K562 (cell line): ENCODE measurements around the gene CCSER1. TPM values are rescaled to one million over a fixed set of nuclear protein-coding genes. Genes with fewer than 3 reads are reported as not detected.

Source experiments
- FIP1L1 ChIP-seq: fragments of 200-400 bp; formaldehyde crosslinking; IDR thresholded peaks from 2 replicates; pipeline ENCODE4 v1.6.1; 2018; ENCODE audit warnings: mild to moderate bottlenecking, low read depth, low read length; ENCODE audit not compliant: poor library complexity, severe bottlenecking
- FUS ChIP-seq: fragments of 200-400 bp; formaldehyde crosslinking; optimal IDR thresholded peaks from 2 replicates; pipeline ENCODE3; 2017; ENCODE audit warnings: low read depth, low read length
- RBM15 ChIP-seq: fragments of 200-400 bp; formaldehyde crosslinking; IDR thresholded peaks from 2 replicates; pipeline ENCODE4 v1.6.1; 2018; ENCODE audit warnings: mild to moderate bottlenecking, low read length, moderate library complexity; ENCODE audit not compliant: insufficient read depth
- RBM39 ChIP-seq: fragments of 200-400 bp; formaldehyde crosslinking; optimal IDR thresholded peaks from 2 replicates; pipeline ENCODE3; 2018; ENCODE audit warnings: low read depth, low read length
- U2AF2 ChIP-seq: fragments of 200-400 bp; formaldehyde crosslinking; optimal IDR thresholded peaks from 2 replicates; pipeline ENCODE3; 2017; ENCODE audit warnings: low read depth, mild to moderate bottlenecking, low read length
- ZBTB7A ChIP-seq: IDR thresholded peaks from 2 replicates; pipeline ENCODE4 v1.6.1; 2011; ENCODE audit warnings: low read depth, mild to moderate bottlenecking, low read length, moderate library complexity, borderline replicate concordance; ENCODE audit not compliant: control insufficient read depth
- polyA plus RNA-seq, 8 experiments: library from polyadenylated mRNA; depleted of rRNA in 4 of 8; stranded (reverse) in 5 of 8; unstranded in 3 of 8; fragments of >200 nt; fragmentation: Nextera tagmentation in 2 of 8; fragmentation: Illumina TruSeq in 1 of 8; extraction: Ambion mirVana in 2 of 8; extraction: Trizol in 1 of 8; gene quantifications; 2 replicates each; pipeline versions ENCODE4 v1.2.1 to v1.2.3, GENCODE V29; 2011 to 2014; ENCODE audit warnings: inconsistent platforms in 1 of 8, missing spikeins in 1 of 8
- total RNA-seq, 7 experiments: library from RNA; depleted of rRNA in 6 of 7; stranded (reverse); fragments of >200 nt in 6 of 7; fragmentation: Illumina TruSeq in 2 of 7; extraction: Trizol in 2 of 7; gene quantifications; 2 replicates each; pipeline versions ENCODE4 v1.2.1 to v1.2.3, GENCODE V29; 2011 to 2021; ENCODE audit warnings: low replicate concordance in 1 of 7
- TF ChIP-seq, protein P1 (sequence below), 2 experiments: fragments of 450-650 bp in 1 of 2; sonication (generic) in 1 of 2; formaldehyde crosslinking in 1 of 2; IDR thresholded peaks; 2 replicates each; pipeline versions ENCODE4 v1.7.1 to v1.9.0; 2016 to 2022; ENCODE audit warnings: inconsistent platforms in 1 of 2, mild to moderate bottlenecking in 1 of 2, missing genetic modification reagents in 1 of 2
- TF ChIP-seq, protein P2 (sequence below): IDR thresholded peaks from 2 replicates; pipeline ENCODE4 v1.6.1; 2014; ENCODE audit warnings: antibody characterized with exemption
- TF ChIP-seq, protein P3 (sequence below): fragments of 250-450 bp; sonication (Bioruptor Pico); IDR thresholded peaks from 2 replicates; pipeline ENCODE4 v1.8.0; 2021; ENCODE audit warnings: moderate library complexity, mild to moderate bottlenecking, inconsistent platforms
- TF ChIP-seq, protein P4 (sequence below), 2 experiments: fragments of 250-450 bp in 1 of 2; fragments of 450-650 bp in 1 of 2; sonication (Bioruptor Pico) in 1 of 2; IDR thresholded peaks; 2 replicates each; pipeline versions ENCODE4 v1.6.1 to v1.8.0; 2016 to 2021; ENCODE audit warnings: mild to moderate bottlenecking in 2 of 2, moderate library complexity in 2 of 2, missing compliant biosample characterization in 1 of 2, missing genetic modification characterization in 1 of 2

The CCSER1 gene
- total and polyA plus RNA-seq, 9 of the 15 experiments (the other 6 are each of a cell fraction or from before 2014, with no cell fraction given): not detected

DNA sequence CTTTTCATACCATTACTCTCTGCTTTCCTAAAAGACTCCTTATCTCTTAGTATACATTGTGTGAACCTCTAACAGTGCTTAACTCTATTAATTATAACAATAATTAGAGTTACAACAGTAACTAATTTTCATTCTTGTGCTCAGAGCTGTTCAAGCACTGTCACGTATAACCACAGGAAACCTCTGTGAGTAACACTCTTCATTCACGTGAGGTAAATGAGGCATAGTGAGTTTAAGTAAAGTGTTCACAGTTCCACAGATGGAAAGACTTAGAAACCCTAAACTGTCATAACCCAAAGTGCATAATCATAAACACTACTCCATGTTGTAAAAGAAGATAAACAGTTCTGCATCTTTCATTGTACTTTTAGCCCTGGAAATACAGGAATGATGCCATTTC lies 222.4 kb downstream of the CCSER1 start (continued):
- TF ChIP-seq, protein P1, sequence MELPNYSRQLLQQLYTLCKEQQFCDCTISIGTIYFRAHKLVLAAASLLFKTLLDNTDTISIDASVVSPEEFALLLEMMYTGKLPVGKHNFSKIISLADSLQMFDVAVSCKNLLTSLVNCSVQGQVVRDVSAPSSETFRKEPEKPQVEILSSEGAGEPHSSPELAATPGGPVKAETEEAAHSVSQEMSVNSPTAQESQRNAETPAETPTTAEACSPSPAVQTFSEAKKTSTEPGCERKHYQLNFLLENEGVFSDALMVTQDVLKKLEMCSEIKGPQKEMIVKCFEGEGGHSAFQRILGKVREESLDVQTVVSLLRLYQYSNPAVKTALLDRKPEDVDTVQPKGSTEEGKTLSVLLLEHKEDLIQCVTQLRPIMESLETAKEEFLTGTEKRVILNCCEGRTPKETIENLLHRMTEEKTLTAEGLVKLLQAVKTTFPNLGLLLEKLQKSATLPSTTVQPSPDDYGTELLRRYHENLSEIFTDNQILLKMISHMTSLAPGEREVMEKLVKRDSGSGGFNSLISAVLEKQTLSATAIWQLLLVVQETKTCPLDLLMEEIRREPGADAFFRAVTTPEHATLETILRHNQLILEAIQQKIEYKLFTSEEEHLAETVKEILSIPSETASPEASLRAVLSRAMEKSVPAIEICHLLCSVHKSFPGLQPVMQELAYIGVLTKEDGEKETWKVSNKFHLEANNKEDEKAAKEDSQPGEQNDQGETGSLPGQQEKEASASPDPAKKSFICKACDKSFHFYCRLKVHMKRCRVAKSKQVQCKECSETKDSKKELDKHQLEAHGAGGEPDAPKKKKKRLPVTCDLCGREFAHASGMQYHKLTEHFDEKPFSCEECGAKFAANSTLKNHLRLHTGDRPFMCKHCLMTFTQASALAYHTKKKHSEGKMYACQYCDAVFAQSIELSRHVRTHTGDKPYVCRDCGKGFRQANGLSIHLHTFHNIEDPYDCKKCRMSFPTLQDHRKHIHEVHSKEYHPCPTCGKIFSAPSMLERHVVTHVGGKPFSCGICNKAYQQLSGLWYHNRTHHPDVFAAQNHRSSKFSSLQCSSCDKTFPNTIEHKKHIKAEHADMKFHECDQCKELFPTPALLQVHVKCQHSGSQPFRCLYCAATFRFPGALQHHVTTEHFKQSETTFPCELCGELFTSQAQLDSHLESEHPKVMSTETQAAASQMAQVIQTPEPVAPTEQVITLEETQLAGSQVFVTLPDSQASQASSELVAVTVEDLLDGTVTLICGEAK (IDR thresholded peaks at IDR 0.05): no peak
- TF ChIP-seq, protein P1 (CRISPR knock-in tag; IDR thresholded peaks at IDR 0.05): no peak
- TF ChIP-seq ZBTB7A (no peak), FIP1L1 (no peak), RBM15 (no peak), RBM39 (no peak), U2AF2 (no peak), FUS (no peak)
- TF ChIP-seq, protein P2, sequence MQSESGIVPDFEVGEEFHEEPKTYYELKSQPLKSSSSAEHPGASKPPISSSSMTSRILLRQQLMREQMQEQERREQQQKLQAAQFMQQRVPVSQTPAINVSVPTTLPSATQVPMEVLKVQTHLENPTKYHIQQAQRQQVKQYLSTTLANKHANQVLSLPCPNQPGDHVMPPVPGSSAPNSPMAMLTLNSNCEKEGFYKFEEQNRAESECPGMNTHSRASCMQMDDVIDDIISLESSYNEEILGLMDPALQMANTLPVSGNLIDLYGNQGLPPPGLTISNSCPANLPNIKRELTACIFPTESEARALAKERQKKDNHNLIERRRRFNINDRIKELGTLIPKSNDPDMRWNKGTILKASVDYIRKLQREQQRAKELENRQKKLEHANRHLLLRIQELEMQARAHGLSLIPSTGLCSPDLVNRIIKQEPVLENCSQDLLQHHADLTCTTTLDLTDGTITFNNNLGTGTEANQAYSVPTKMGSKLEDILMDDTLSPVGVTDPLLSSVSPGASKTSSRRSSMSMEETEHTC: no peak
- TF ChIP-seq, protein P3, sequence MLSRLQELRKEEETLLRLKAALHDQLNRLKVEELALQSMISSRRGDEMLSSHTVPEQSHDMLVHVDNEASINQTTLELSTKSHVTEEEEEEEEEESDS: no peak
- TF ChIP-seq, protein P4, sequence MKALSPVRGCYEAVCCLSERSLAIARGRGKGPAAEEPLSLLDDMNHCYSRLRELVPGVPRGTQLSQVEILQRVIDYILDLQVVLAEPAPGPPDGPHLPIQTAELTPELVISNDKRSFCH (CRISPR knock-in tag; IDR thresholded peaks at IDR 0.05): no peak
- TF ChIP-seq, protein P4 (tag; IDR thresholded peaks at IDR 0.05): no peak
